GM12878 (cell line): ENCODE data around the gene AKNA. TPM values are rescaled to one million over a fixed set of nuclear protein-coding genes. Genes with fewer than 3 reads are reported as not detected.

Source experiments
- ATAC-seq: fragments of 200-7000 bp; cut with Tn5 transposase; 3 replicates; pipeline ENCODE4 v1.9.1; 2020; ENCODE audit warnings: mild to moderate bottlenecking, moderate library complexity
- BruUV-seq: library from RNA; stranded (reverse); fragments of 400-500 nt; replicated peaks from 2 replicates; lab custom pipeline; 2021; lab: Mats Ljungman, UMichigan
- CTCF ChIA-PET: fragments of 300-600 bp; sonication (Branson Sonifier 250); formaldehyde crosslinking; extraction: SDS; loops from one replicate; lab custom pipeline; 2021; ENCODE audit warnings: inconsistent platforms; lab: Yijun Ruan, JAX
- POLR2A ChIA-PET: fragments of 350-600 bp; formaldehyde crosslinking; extraction: SDS; loops from one replicate; lab custom pipeline; 2021; ENCODE audit warnings: inconsistent platforms; lab: Charles Lee
- RAD21 ChIA-PET: fragments of 300-600 bp; sonication (Branson Sonifier 250); formaldehyde crosslinking; loops from one replicate; lab custom pipeline; 2023; ENCODE audit warnings: antibody characterized with exemption; ENCODE audit not compliant: unreplicated experiment; lab: Charles Lee
- SMC1A ChIA-PET: fragments of 300-600 bp; sonication (Branson Sonifier 250); formaldehyde crosslinking; loops from one replicate; lab custom pipeline; 2023; ENCODE audit not compliant: unreplicated experiment, uncharacterized antibody; lab: Charles Lee
- DNase-seq: peaks from one replicate; pipeline ENCODE4 v3.0.0-alpha.2; 2011; ENCODE audit warnings: low read depth, low spot score
- FAIRE-seq: peaks from 3 replicates; lab custom pipeline; 2011; peaks lifted over from hg19 to GRCh38; lab: Jason Lieb, UNC
- H2AFZ ChIP-seq: 2 replicates; pipeline ENCODE4 v1.6.0; 2011; ENCODE audit warnings: low read depth, low read length, control low read depth; ENCODE audit not compliant: control insufficient read depth
- H3K27ac ChIP-seq: 2 replicates; pipeline ENCODE4 v1.5.1; 2011; ENCODE audit warnings: control low read depth; ENCODE audit not compliant: control insufficient read depth, insufficient read depth
- H3K27me3 ChIP-seq, 2 experiments: replicated peaks in 1 of 2; 2 replicates each; pipeline versions ENCODE4 v1.6.0 to v1.6.1; 2011; ENCODE audit warnings: low read length in 1 of 2; ENCODE audit not compliant: control insufficient read depth in 2 of 2, insufficient read depth in 2 of 2
- H3K36me3 ChIP-seq, 2 experiments: 2 replicates each; pipeline ENCODE4 v1.5.1; 2011; ENCODE audit warnings: low read length in 1 of 2; ENCODE audit not compliant: control insufficient read depth in 2 of 2, insufficient read depth in 2 of 2
- H3K4me1 ChIP-seq: 2 replicates; pipeline ENCODE4 v1.6.1; 2011; ENCODE audit warnings: mild to moderate bottlenecking, low read length, moderate library complexity, mixed read lengths; ENCODE audit not compliant: control insufficient read depth, insufficient read depth
- H3K4me2 ChIP-seq: 2 replicates; pipeline ENCODE4 v1.6.0; 2011; ENCODE audit warnings: control low read depth; ENCODE audit not compliant: control insufficient read depth, insufficient read depth
- H3K4me3 ChIP-seq: fragments of 200-600 bp; sonication (generic); 2 replicates; pipeline ENCODE4 v1.5.1; 2016
- H3K79me2 ChIP-seq: 2 replicates; pipeline ENCODE4 v1.6.0; 2011; ENCODE audit warnings: low read length; ENCODE audit not compliant: control insufficient read depth, insufficient read depth
- H3K9ac ChIP-seq: 2 replicates; pipeline ENCODE4 v1.8.0; 2011; ENCODE audit warnings: low read length, control low read depth, mixed read lengths; ENCODE audit not compliant: control insufficient read depth, insufficient read depth
- H3K9me3 ChIP-seq: replicated peaks from 3 replicates; pipeline ENCODE4 v1.5.1; 2011; ENCODE audit warnings: mild to moderate bottlenecking, low read length; ENCODE audit not compliant: control insufficient read depth, insufficient read depth
- H4K20me1 ChIP-seq: 2 replicates; pipeline ENCODE4 v1.6.0; 2011; ENCODE audit not compliant: control insufficient read depth, insufficient read depth
- MAX ChIP-seq: IDR thresholded peaks from 2 replicates; pipeline ENCODE4 v1.6.1; 2012; ENCODE audit warnings: low read depth, low read length, improper control_type of control experiment
- MEF2A ChIP-seq: IDR thresholded peaks from 2 replicates; pipeline ENCODE4 v1.6.1; 2011; ENCODE audit warnings: low read depth, mild to moderate bottlenecking, low read length, moderate library complexity; ENCODE audit not compliant: insufficient read depth
- POLR2AphosphoS2 ChIP-seq: IDR thresholded peaks from 2 replicates; pipeline ENCODE4 v1.6.1; 2011; ENCODE audit warnings: low read depth, mild to moderate bottlenecking, low read length, improper control_type of control experiment, moderate library complexity
- WGBS: methylation state at CpG from one replicate; pipeline ENCODE4 v1.1.6; 2016; ENCODE audit warnings: low lambda C conversion rate; ENCODE audit not compliant: insufficient replicate concordance, insufficient coverage; ENCODE audit errors: missing lambda C conversion rate; 5-methylcytosine and 5-hydroxymethylcytosine counted together
- in situ Hi-C: fragments of 300-500 bp; cut with MboI; formaldehyde crosslinking; loops from 9 replicates; pipeline ENCODE4 v1.14.3; 2018; ENCODE audit warnings: mixed read lengths
- intact Hi-C: fragments of 100-400 bp; cut with micrococcal nuclease; formaldehyde crosslinking; loops from one replicate; pipeline ENCODE4 v1.14.2; 2022; ENCODE audit not compliant: unreplicated experiment
- polyA plus RNA-seq, 11 experiments: library from polyadenylated mRNA; depleted of rRNA in 4 of 11; unstranded in 6 of 11; stranded (reverse) in 5 of 11; fragments of >200 nt; fragmentation: Nextera tagmentation in 4 of 11; fragmentation: Illumina TruSeq in 1 of 11; extraction: Ambion mirVana in 4 of 11; extraction: Trizol in 1 of 11; gene quantifications; 1 replicate in 1 of 11; 2 replicates in 10 of 11; pipeline versions ENCODE4 v1.2.1 to v1.2.3, GENCODE V29; 2011 to 2016; ENCODE audit warnings: inconsistent platforms in 2 of 11, missing spikeins in 2 of 11, low read depth in 1 of 11
- total RNA-seq, 4 experiments: library from RNA; depleted of rRNA in 3 of 4; stranded (reverse); fragments of >200 nt in 3 of 4; fragmentation: Illumina TruSeq in 1 of 4; extraction: Trizol in 1 of 4; gene quantifications; 2 replicates each; pipeline versions ENCODE4 v1.2.1 to v1.2.3, GENCODE V29; 2013 to 2021

Gene AKNA
- total and polyA plus RNA-seq, 10 of the 15 experiments (the other 5 are each of a cell fraction or from before 2014, with no cell fraction given), result 1.6 to 132 (median 35.3) TPM

- 0 out of 2 replicates have a peak, but pooled peaks have one; percentile 19 for TF ChIP-seq MAX
- TF ChIP-seq, all 136 proteins: peak for 20
These were observed 23.4 kb downstream of the AKNA start (continued) for GRCh38 chr9:114364134-114365041.

DNA sequence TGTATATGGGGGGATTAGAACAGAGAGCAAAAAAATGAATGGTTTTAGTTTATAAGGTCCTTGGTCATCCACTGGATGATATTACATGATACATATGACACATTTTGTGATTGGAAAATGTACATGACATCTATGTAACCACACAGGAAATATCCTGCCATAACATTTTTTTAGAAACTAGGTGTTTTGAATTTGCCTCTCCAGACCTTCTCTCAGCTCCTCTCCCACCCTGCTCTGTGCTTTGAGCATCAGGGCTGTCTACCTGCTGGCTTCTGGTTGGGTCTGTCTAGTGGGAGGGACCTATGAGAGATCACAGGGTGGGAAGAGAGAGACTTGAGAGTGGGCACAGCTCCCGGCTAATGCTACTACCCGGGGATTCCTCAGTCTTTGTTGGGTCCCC, 24.4 kb downstream of the AKNA start:
- Histone ChIP-seq H3K27me3 (no peaks in the 10 kb centered on the region), H3K36me3 (peaks cover 49 to 54% of the 10 kb centered on the region in 2 experiments), H3K79me2 (peaks cover 3% of the 10 kb centered on the region), H3K4me2 (no peak overlapping the region), H3K4me3 (no peak overlapping the region), H2AFZ (no peak overlapping the region), H3K4me1 (peaks cover 40% of the 10 kb centered on the region), H4K20me1 (peaks cover 2% of the 10 kb centered on the region; the same call in 1 of the 2 replicates), H3K27ac (0 out of 2 replicates have a peak overlapping the region, but pooled peaks have one; percentile 21), H3K9ac (no peak overlapping the region), H3K9me3 (no peaks in the 10 kb centered on the region)
- ATAC-seq (no peak), FAIRE-seq (no peak), DNase-seq (no peak)
- TF ChIP-seq POLR2AphosphoS2 (peak; percentile 36; the same call in 1 of the 2 replicates), MEF2A (no peak)
- 0% methylated on average over 2 of the region's 2 CpGs for WGBS
- no TSS peak for BruUV-seq
- POLR2A ChIA-PET, result interaction anchor here (1.1 to 13.2 kb wide), 5 partner anchors 8 to 24 kb away, joined by 4 to 312 read pairs (median 7); partner anchors contain the start of gene AKNA
- CTCF ChIA-PET, result interaction anchor here (1.5 to 7.4 kb wide), 2 partner anchors 24 to 33 kb away, joined by 3 to 108 read pairs; partner anchors contain the start of gene AKNA
- in situ Hi-C loops, result no loop called here
- intact Hi-C loops, result no loop called here
- SMC1A ChIA-PET, result interaction anchor here (1.1 to 13.9 kb wide), 4 partner anchors 16 to 42 kb away, joined by 4 to 327 read pairs (median 6); partner anchors contain the start of gene AKNA
- RAD21 ChIA-PET, result interaction anchor here (0.6 to 12.9 kb wide), 2 partner anchors 24 to 25 kb away, joined by 3 to 251 read pairs; partner anchors contain the start of gene AKNA
